ENCODE results near the gene AXIN1. TPM values are rescaled to one million over a fixed set of nuclear protein-coding genes. Genes with fewer than 3 reads are reported as not detected.
"Not testable (repeated sequence)": the region's sequence is repeated elsewhere in the genome, so short reads cannot be mapped to it uniquely, and the experiment has no call there.

AXIN1 gene
- total RNA-seq, 1 donor from 2014 or later = 16.4 TPM

DNA sequence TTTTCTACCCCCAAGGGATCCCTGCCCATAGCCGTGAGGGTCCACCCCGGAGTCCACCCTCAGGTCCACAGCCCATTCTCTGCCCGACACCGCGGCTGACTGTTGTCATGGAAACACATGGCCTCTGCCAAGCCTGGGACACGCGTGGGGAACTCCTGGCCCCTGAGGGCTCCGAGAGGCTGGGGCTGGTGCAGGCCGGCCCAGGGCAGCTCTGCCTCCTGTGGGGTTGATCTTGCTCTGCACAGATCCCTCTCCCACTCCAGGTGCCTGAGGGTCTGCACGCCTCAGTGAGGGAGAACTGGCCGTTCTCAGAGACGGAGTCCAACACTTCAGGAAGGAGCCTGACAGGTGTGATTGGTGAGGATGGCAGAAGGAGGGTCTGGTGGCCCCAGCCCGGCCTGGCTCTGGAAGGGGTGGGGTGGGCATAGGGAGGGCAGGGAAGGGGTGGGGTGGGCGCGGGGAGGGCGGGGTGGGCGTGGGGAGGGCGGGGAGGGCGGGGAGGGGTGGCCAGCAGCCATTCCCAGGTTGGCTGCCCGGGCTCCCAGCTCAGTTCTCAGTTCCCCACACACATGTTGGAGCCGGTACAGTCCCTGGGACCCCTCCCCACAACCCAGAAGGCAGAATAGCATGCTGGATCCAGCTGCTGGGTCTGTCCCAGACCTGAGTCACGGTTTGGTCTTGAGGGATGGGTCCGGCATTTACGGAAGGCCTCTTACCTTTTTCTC lies 11.4 kb upstream of the AXIN1 start:
- no peak overlapping the region for H3K27ac Mint-ChIP-seq (ENCODE audit: unreplicated experiment)
- no peak for TF ChIP-seq CTCF (IDR thresholded peaks at IDR 0.05; ENCODE audit: partially characterized antibody, unreplicated experiment)
- no peaks in the 10 kb centered on the region for H3K36me3 Mint-ChIP-seq (ENCODE audit: unreplicated experiment)
- H3K4me1 Mint-ChIP-seq (ENCODE audit: low read depth, unreplicated experiment) = no peaks in the 10 kb centered on the region
- no peak for DNase-seq
- H3K4me3 Mint-ChIP-seq (ENCODE audit: unreplicated experiment) = no peak overlapping the region
- H3K27me3 Mint-ChIP-seq (ENCODE audit: unreplicated experiment) = no peaks in the 10 kb centered on the region
- peaks cover 3% of the 10 kb centered on the region for H3K9me3 Mint-ChIP-seq (ENCODE audit: unreplicated experiment)

- no peak overlapping the region for H3K4me3 Mint-ChIP-seq (ENCODE audit: unreplicated experiment)
- no peaks in the 10 kb centered on the region for H3K4me1 Mint-ChIP-seq (ENCODE audit: low read depth, unreplicated experiment)
- no peak for TF ChIP-seq CTCF (IDR thresholded peaks at IDR 0.05; ENCODE audit: partially characterized antibody, unreplicated experiment)
- H3K27ac Mint-ChIP-seq (ENCODE audit: unreplicated experiment) = no peak overlapping the region
- peaks cover 3% of the 10 kb centered on the region for H3K9me3 Mint-ChIP-seq (ENCODE audit: unreplicated experiment)
- H3K36me3 Mint-ChIP-seq (ENCODE audit: unreplicated experiment) = no peaks in the 10 kb centered on the region
- DNase-seq = no peak
- H3K27me3 Mint-ChIP-seq (ENCODE audit: unreplicated experiment) = no peaks in the 10 kb centered on the region
Measured at GRCh38 chr16:363110-363765, 10.7 kb upstream of the AXIN1 start.

GRCh38 chr16:362702-362999 lies 10.1 kb upstream of the AXIN1 start:
- H3K4me3 Mint-ChIP-seq (ENCODE audit: unreplicated experiment); H3K4me1 Mint-ChIP-seq (ENCODE audit: low read depth, unreplicated experiment): not testable (repeated sequence)

GRCh38 chr16:361872-362701 lies 9.6 kb upstream of the AXIN1 start:
- no peaks in the 10 kb centered on the region for H3K4me1 Mint-ChIP-seq (ENCODE audit: low read depth, unreplicated experiment)
- TF ChIP-seq CTCF (IDR thresholded peaks at IDR 0.05; ENCODE audit: partially characterized antibody, unreplicated experiment) = peak; percentile 39
- H3K36me3 Mint-ChIP-seq (ENCODE audit: unreplicated experiment) = no peaks in the 10 kb centered on the region
- H3K4me3 Mint-ChIP-seq (ENCODE audit: unreplicated experiment) = no peak overlapping the region
- DNase-seq = peak; percentile 75
- peaks cover 2% of the 10 kb centered on the region for H3K9me3 Mint-ChIP-seq (ENCODE audit: unreplicated experiment)
- H3K27ac Mint-ChIP-seq (ENCODE audit: unreplicated experiment) = no peak overlapping the region
- no peaks in the 10 kb centered on the region for H3K27me3 Mint-ChIP-seq (ENCODE audit: unreplicated experiment)

More at GRCh38 chr16:362702-362999, 10.1 kb upstream of the AXIN1 start:
- not testable (repeated sequence) for H3K36me3 Mint-ChIP-seq (ENCODE audit: unreplicated experiment); H3K27ac Mint-ChIP-seq (ENCODE audit: unreplicated experiment); H3K9me3 Mint-ChIP-seq (ENCODE audit: unreplicated experiment); H3K27me3 Mint-ChIP-seq (ENCODE audit: unreplicated experiment); DNase-seq

GRCh38 chr16:361341-361871 lies 8.9 kb upstream of the AXIN1 start:
- H3K36me3 Mint-ChIP-seq (ENCODE audit: unreplicated experiment) = no peaks in the 10 kb centered on the region
- no peak overlapping the region for H3K4me3 Mint-ChIP-seq (ENCODE audit: unreplicated experiment)
- H3K27ac Mint-ChIP-seq (ENCODE audit: unreplicated experiment) = no peak overlapping the region
- no peaks in the 10 kb centered on the region for H3K9me3 Mint-ChIP-seq (ENCODE audit: unreplicated experiment)
- TF ChIP-seq CTCF (IDR thresholded peaks at IDR 0.05; ENCODE audit: partially characterized antibody, unreplicated experiment) = no peak
- no peaks in the 10 kb centered on the region for H3K27me3 Mint-ChIP-seq (ENCODE audit: unreplicated experiment)
- H3K4me1 Mint-ChIP-seq (ENCODE audit: low read depth, unreplicated experiment) = no peaks in the 10 kb centered on the region
- no peak for DNase-seq
